Measurements from ENCODE around the gene NSD2. TPM values are rescaled to one million over a fixed set of nuclear protein-coding genes. Genes with fewer than 3 reads are reported as not detected.
"Not testable (repeated sequence)": the region's sequence is repeated elsewhere in the genome, so short reads cannot be mapped to it uniquely, and the experiment has no call there.

NSD2 gene
- polyA plus RNA-seq, 3 donors: 7.3 to 12.0 (median 9.8) TPM

- WGBS, 3 donors: 88 to 89% (median 88%) methylated on average over 7 of the region's 7 CpGs
- no peak overlapping the region for H3K27ac ChIP-seq (ENCODE audit: low read depth, low read length)
Observed at GRCh38 chr4:1839282-1839681, 31.9 kb upstream of the NSD2 start.

GRCh38 chr4:1841201-1841886, 29.8 kb upstream of the NSD2 start:
- no peak overlapping the region for H3K27ac ChIP-seq (ENCODE audit: low read depth, low read length)
- 86 to 95% (median 87%) methylated on average over 31 of the region's 31 CpGs for WGBS, 3 donors

GRCh38 chr4:1841887-1842210, 29.3 kb upstream of the NSD2 start:
- 78 to 85% (median 83%) methylated on average over 9 of the region's 9 CpGs for WGBS, 3 donors
- no peak overlapping the region for H3K27ac ChIP-seq (ENCODE audit: low read depth, low read length)

- 89 to 95% (median 92%) methylated on average over 13 of the region's 13 CpGs for WGBS, 3 donors
- H3K27ac ChIP-seq (ENCODE audit: low read depth, low read length): no peak overlapping the region
Observed at GRCh38 chr4:1842339-1842895, 28.8 kb upstream of the NSD2 start.

GRCh38 chr4:1842993-1843448, 28.2 kb upstream of the NSD2 start:
- no peak overlapping the region for H3K27ac ChIP-seq (ENCODE audit: low read depth, low read length)
- 77 to 82% (median 80%) methylated on average over 17 of the region's 17 CpGs for WGBS, 3 donors

DNA sequence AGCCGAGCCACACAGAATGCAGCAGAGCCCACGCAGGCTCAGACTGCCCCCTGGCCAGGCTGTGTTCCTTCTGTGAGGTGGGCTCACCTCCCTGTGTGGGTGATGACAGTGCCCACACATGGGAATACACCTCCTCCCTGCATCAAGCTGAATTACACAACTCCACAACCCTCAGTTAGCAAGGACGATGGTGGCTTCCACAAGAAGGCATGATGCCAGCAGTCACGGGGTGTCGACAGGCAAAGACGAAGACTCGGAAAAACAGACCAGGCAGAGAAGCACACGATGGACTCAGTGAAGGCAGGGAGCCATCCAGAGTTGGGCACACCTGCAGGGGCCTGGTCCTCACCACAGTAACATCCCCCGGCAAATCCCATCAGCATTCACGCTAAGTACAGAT, 27.3 kb upstream of the NSD2 start:
- WGBS, 3 donors: 69 to 79% (median 73%) methylated on average over 10 of the region's 10 CpGs
- no peak overlapping the region for H3K27ac ChIP-seq (ENCODE audit: low read depth, low read length)

- WGBS, 3 donors: 94 to 98% (median 97%) methylated on average over 9 to 10 of the region's 10 CpGs
- not testable (repeated sequence) for H3K27ac ChIP-seq (ENCODE audit: low read depth, low read length)
Observed at GRCh38 chr4:1844618-1845017, 26.6 kb upstream of the NSD2 start.

DNA sequence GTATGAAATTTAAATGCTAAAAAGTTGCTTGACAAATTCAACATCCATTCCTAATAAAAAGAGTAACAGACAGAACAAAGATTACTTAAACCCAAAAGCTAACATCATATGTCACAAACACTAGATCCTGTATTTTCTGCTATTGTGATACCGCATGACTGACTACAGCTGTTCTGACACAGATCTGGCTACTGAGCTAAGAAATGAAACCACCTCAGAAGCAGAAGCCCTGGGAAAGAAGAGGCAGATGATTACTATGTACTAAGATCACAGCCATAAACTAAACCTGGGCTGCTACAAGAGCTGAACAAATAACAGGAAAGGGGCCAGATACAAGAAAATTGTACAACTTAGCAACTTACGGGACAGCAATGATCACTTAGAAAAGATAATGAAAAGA, 24.6 kb upstream of the NSD2 start:
- no peak overlapping the region for H3K27ac ChIP-seq (ENCODE audit: low read depth, low read length)
- 87 to 96% (median 90%) methylated on average over 2 of the region's 2 CpGs for WGBS, 3 donors

- WGBS, 3 donors: 77 to 84% (median 78%) methylated on average over 10 of the region's 10 CpGs
- no peak overlapping the region for H3K27ac ChIP-seq (ENCODE audit: low read depth, low read length)
Observed at GRCh38 chr4:1850276-1850675, 20.9 kb upstream of the NSD2 start.

DNA sequence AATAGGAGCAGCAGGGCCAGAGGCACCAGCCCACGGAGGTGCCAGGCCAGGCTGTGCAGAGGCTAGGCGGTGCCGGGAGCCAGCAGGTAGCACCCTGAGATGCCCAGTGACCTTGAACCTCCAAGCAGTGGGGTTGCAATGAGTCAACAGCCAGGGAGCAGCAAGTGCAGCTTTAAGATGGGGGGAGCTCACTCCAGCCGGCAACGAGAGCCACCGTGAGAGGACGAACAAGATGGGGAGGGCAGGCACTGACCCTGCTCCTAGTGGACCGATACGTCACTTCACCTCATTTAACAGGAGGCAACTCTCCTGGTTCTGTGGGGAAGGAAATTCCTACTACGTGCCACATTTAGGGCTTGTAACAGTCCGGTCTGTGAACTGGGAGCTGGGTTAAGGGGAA, 20.0 kb upstream of the NSD2 start:
- H3K27ac ChIP-seq (ENCODE audit: low read depth, low read length): no peak overlapping the region
- 29 to 80% (median 75%) methylated on average over 11 of the region's 11 CpGs for WGBS, 3 donors

DNA sequence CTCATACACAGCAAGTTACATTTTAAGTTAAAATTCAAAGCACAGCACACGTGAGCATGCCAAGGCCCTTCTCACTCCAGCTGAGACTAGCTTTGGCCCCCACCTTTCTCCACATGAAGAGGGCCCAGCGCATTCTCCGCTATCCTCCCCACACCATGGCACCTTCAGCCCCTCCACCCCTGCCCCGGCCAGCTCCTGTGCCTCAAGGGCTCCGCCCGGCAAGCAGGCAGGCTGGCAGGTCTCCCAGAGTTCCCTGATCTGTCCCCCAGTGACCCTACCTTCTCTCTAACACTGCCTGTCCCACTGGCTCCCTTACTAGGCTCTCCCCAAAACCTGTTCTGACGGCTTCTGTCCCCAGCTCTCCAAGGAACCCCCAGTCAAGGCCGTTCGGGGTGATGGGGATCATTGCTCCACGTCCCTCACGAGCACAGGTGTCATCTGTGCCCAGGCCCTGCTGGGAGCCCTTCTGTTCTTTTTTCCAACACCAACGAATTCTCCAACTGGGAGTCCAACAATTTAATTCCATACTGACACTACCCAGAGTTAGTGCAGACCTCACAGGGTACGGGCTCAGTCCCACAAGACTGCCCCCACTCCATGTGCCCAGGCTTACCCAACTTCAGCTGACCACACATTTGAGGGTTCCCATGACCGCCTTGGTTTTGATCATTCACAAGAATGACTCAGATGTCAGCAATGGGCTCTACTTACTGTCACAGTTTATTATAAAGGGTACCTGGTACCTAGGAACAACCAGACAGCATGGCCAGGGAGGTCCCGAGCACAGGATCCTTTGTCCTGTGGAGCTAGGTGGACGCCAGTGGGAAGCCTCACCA, 19.4 kb upstream of the NSD2 start:
- no peak overlapping the region for H3K27ac ChIP-seq (ENCODE audit: low read depth, low read length)
- 53 to 83% (median 80%) methylated on average over 16 of the region's 16 CpGs for WGBS, 3 donors

- 69 to 85% (median 84%) methylated on average over 9 of the region's 9 CpGs for WGBS, 3 donors
- H3K27ac ChIP-seq (ENCODE audit: low read depth, low read length): no peak overlapping the region
Observed at GRCh38 chr4:1852904-1853623, 18.1 kb upstream of the NSD2 start.

DNA sequence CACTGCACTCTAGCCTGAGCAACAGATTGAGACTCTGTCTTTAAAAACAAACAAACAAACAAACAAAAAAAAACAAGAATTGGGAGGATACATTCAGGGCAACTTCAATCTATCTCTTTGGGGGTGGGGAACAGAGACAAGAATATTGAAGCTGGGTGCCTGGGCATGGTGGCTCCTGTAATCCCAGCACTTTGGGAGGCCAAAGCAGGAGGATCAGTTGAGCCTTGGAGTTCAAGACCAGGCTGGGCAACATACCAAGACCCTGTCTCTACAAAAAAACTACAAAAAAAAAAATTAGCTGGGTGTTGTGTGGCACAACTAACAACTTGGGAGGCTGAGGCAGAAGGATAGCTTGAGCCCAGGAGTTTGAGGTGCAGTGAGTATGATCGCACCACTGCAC, 16.4 kb upstream of the NSD2 start:
- WGBS, 3 donors: 25 to 70% (median 68%) methylated on average over 1 of the region's 1 CpG
- no peak overlapping the region for H3K27ac ChIP-seq (ENCODE audit: low read depth, low read length)

DNA sequence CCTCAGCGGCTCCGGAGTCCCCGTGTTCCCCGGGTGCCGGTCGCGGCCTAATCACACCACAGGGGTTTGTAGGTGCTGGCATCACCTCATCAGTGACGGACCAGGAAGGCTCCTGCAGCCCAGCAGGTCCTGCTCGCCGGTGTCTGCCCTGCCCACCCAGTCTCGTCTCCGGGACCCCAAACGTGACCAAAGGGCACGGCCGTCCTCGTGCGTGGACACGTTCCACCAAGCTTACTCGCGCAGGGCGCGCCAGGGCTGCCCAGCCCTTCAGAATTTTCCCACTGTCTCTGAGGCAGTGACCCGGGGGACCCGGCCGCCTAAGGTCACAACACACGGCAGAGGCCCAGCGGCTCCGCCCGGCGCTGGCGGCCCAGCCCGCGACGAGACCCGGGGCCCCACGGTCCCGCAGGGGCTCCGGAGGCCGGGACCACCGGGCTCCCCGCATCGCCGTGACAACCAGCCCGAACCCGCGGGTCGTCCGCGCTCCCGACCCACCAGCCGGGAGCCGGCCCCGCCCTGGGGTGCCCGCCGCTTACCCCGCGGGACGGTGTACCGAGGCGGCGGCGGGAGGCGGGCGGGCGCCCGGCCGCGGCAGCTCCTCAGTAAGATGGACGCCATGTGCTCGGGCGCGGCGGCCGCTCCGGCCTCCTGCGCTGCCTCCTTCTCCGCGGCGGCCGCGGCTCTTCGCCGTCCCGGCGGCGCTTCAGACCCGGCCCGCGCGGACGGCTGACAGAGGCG, 15.7 kb upstream of the NSD2 start:
- H3K27ac ChIP-seq (ENCODE audit: low read depth, low read length): peak overlapping the region; percentile 42
- WGBS, 3 donors: 0 to 1% (median 0%) methylated on average over 78 to 92 of the region's 92 CpGs

DNA sequence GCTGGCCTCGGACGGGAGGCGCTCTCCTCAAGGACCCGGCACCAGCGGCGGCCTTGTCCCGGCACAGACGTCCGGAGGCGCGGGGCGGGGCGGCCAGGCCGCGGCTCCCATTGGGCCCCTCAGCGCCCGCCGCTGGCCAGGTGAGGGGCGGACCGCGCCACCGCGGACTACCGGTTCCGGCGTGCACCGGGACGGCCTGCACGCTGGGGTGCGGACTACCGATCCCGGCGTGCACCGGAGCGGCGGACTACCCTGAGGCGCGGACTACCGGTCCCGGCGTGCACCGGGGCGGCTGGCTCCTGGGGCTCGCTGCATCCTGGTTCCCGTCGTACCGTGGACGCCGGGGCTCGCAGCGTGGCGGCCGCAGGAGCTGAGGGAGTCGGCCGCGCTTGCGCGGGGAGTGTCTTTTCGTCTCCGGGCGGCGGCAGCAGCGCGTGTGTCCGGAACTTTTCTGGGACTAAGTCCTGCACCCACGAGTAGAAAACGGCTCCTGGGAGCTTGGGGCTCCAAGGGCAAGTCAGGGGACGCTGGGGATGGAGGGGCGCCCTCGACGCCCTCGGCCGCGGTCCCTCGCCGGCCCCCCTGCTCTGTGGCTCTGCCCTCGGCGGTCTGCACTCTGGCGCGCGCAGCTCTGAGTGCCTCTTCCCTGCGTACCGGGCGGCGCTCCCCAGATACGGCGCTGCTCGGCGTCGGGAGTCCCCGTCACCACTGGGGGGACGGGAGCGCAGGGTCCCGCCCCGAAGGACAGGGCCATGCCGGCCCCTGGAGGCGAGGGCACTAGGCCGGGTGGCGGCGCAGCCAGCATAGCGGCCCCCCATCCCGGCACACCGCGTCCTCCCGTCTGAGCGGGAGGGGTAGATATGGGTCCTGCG, 14.9 kb upstream of the NSD2 start, which contains the start of gene LETM1:
Gene LETM1 (minus strand): TSS at position 86 of the 872 bp plus-strand sequence. CDS start 206 bp downstream, outside the sequence.
- H3K27ac ChIP-seq (ENCODE audit: low read depth, low read length): peak within 1 kb of the TSS; percentile 42
- WGBS, 3 donors: 0 to 1% (median 0%) methylated on average over 82 to 107 of the region's 107 CpGs

GRCh38 chr4:1856943-1857699, 14.1 kb upstream of the NSD2 start:
- no peak overlapping the region for H3K27ac ChIP-seq (ENCODE audit: low read depth, low read length)
- 18 to 34% (median 24%) methylated on average over 23 to 32 of the region's 32 CpGs for WGBS, 3 donors

- no peak overlapping the region for H3K27ac ChIP-seq (ENCODE audit: low read depth, low read length)
- WGBS, 3 donors: 82 to 88% (median 86%) methylated on average over 5 of the region's 5 CpGs
Observed at GRCh38 chr4:1857931-1858330, 13.3 kb upstream of the NSD2 start.
